Measurements from ENCODE around the gene ZCCHC14.

ZCCHC14 gene

DNA sequence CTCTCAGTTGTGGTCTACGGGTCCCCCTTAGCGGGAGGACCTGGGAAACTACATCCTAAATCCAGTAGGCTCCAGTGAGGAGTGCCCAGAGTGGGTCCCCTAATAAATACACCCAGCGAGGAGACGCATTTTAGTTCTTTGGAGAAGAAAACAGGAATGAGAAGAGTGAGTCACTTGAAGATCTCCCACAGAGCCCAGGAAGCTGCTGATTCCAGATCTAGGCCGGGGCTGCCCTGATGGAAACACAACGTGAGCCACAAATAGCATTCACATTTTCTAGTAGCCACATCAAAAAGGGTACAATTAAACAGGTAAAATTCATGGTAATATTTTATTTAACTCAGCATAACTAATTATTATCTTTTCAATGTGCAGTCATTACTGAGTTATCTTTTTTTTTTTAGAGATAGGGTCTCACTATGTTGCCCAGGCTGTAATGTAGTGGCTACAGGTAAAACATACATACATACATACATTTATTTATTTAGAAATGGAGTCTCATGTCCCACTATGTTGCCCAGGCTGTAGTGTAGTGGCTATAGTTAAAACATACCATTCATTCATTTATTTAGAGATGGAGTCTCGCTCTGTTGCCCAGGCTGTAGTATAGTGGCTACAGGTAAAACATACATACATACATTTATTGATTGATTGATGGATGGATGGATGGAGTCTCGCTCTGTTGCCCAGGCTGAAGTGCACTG lies 130.8 kb downstream of the ZCCHC14 start:
- no peak for DNase-seq (ENCODE audit: low read depth)

DNA sequence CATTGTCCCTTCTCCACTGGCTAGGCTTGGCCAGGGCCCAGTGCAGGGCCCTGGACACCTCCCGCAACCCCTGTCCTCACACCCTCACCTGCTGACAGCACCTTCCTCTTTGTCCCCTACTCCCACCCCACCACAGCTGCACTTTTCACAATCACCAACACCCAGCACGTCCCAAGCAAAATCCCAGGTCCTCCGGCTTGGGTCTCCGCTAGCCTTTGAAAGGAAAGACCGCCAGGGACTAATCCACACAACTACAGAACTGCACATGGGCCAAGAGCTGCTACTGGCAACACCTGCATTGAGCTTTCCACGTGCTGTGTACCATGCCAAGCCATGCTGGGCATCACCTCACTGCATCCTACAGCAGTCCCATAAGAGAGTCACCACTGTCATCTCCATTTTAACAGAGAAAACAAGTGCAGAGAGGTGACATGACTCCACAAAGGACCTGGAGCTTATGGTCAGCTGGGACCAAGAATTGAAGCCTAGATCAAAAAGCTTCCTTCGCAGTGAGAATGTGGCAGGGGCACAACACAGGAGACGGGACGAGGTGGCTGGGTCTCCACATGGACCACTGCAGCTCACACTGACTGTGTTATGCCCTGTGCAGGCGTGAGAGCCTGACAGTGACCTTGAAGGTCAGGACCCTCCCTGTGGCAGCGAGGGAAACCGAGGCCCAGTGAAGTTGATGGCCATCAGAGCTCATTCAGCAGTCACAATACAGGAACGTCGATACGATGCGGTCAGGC lies 131.8 kb downstream of the ZCCHC14 start:
- no peak for DNase-seq (ENCODE audit: low read depth)

DNA sequence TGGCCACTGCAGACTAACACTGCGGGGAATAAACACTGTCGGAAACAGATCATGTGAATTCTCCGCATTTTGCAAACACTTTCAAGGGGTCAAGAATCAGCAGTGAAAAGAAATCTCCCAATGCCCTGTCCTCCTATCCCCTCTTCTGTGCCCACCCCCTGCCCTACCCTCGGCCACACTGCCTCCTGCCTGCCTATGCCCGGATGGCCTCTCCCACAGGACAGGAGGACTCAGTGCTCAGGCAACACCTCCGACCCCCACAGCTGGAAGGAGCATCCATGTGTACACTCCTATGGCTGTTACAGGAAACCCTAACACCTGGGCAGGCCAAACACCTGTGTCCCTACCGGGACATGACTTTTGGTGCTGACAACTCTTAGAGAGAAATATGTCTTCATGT lies 133.7 kb downstream of the ZCCHC14 start:
- DNase-seq (ENCODE audit: low read depth), result no peak

DNA sequence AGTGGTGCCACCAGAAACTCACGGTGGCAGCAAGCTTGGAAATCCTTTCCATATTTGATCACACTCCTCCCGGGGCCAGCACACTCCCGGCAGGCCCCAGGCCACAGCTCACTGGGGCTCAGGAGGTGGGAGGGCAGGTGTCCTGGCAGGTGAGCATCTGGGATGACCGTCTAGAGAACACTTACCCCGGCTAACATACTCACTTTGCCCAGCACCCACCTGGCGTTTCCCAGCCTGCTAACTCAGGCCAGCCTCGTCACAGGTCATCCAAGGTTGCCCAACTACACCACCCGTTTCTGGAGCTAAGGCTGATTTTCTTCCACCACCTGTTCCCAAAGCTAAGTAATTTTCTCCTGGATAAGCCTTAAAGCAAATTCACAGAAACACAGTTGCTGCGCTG lies 134.1 kb downstream of the ZCCHC14 start:
- no peak for DNase-seq (ENCODE audit: low read depth)

DNA sequence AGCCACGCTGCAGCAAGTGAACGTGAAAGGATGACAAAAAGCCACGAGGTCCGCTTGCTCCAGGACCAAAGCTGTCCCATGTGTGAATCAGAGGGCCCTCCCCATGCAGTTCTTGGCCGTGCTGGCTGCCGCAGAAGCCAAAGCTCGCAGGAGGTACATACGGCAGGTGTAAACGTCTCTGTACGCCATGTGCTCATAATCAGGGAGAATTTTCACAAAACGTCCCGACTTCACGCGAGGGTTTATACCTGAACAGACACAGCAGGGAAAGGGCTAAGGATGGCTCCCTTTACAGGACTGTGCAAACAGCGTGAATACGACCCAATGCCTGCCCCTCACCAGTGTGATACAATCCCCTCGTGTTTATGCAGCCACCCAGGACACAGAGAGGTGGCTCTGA lies 134.6 kb downstream of the ZCCHC14 start:
- DNase-seq (ENCODE audit: low read depth), result no peak

DNA sequence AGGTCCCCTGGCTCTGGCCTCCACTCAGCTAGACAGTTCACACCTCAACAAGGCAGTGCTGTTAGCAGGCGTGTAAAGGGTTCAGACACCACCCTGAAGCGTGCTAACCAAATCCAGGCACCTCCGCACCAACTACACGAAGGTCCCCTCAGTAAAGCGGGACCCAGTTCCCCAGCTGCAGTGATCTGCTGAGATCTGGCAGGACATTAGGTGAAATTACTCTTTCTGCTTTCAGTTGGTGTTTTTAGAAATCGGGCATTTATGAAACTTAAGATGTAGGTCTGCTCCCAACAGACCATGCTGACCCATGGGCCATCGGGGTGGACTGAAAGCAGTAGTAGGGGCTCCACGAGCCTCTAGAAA lies 136.4 kb downstream of the ZCCHC14 start:
- no peak for DNase-seq (ENCODE audit: low read depth)

Measured in T-helper 22 cell (primary cell).